ENCODE measurements around the gene CTNNB1.

GRCh38 chr3:41163421-41163820, 35.9 kb upstream of the CTNNB1 start:
- TF ChIP-seq, protein P1, sequence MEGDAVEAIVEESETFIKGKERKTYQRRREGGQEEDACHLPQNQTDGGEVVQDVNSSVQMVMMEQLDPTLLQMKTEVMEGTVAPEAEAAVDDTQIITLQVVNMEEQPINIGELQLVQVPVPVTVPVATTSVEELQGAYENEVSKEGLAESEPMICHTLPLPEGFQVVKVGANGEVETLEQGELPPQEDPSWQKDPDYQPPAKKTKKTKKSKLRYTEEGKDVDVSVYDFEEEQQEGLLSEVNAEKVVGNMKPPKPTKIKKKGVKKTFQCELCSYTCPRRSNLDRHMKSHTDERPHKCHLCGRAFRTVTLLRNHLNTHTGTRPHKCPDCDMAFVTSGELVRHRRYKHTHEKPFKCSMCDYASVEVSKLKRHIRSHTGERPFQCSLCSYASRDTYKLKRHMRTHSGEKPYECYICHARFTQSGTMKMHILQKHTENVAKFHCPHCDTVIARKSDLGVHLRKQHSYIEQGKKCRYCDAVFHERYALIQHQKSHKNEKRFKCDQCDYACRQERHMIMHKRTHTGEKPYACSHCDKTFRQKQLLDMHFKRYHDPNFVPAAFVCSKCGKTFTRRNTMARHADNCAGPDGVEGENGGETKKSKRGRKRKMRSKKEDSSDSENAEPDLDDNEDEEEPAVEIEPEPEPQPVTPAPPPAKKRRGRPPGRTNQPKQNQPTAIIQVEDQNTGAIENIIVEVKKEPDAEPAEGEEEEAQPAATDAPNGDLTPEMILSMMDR (conservative IDR thresholded peaks at IDR 0.05; ENCODE audit: low read depth, low read length) = no peak
- TF ChIP-seq EZH2 (IDR thresholded peaks at IDR 0.05; ENCODE audit: borderline replicate concordance, low read depth, low read length, poor library complexity, severe bottlenecking) = no peak
